ENCODE measurements around the gene MKLN1.
A peak's percentile ranks its signal among the peaks of the same experiment; 100 is the strongest.
"Not testable (repeated sequence)": the region's sequence is repeated elsewhere in the genome, so short reads cannot be mapped to it uniquely, and the experiment has no call there.

MKLN1 gene

GRCh38 chr7:131502810-131503508 lies 175.3 kb downstream of the MKLN1 start:
- H3K4me1 ChIP-seq = peaks cover 37% of the 10 kb centered on the region
- peaks cover 16% of the 10 kb centered on the region; the same call in 1 of the 2 replicates for H4K20me1 ChIP-seq
- H3K27ac ChIP-seq = peak overlapping the region; percentile 54
- H3K4me3 ChIP-seq = no peak overlapping the region
- H3K9me3 ChIP-seq = no peaks in the 10 kb centered on the region
- peak overlapping the region; percentile 62 for H3K4me2 ChIP-seq
- no peak for TF ChIP-seq Cebpa-rat (IDR thresholded peaks at IDR 0.05)
- H3K27me3 ChIP-seq = no peaks in the 10 kb centered on the region
- H3K9ac ChIP-seq = 0 out of 2 replicates have a peak overlapping the region, but pooled peaks have one; percentile 19
- peaks cover 64% of the 10 kb centered on the region for H3K36me3 ChIP-seq

- Histone ChIP-seq H3K9me3 (no peaks in the 10 kb centered on the region), H3K27ac (no peak overlapping the region), H3K9ac (no peak overlapping the region)
Measured at GRCh38 chr7:131503639-131504038, 176.0 kb downstream of the MKLN1 start.

GRCh38 chr7:131504157-131504899 lies 176.7 kb downstream of the MKLN1 start:
- Histone ChIP-seq H3K4me1 (peaks cover 48% of the 10 kb centered on the region), H3K4me2 (no peak overlapping the region)

More at GRCh38 chr7:131503639-131504038, 176.0 kb downstream of the MKLN1 start:
- TF ChIP-seq Cebpa-rat (IDR thresholded peaks at IDR 0.05) = no peak
- peaks cover 42% of the 10 kb centered on the region for H3K4me1 ChIP-seq
- peaks cover 58% of the 10 kb centered on the region for H3K36me3 ChIP-seq
- H3K4me3 ChIP-seq = no peak overlapping the region
- no peaks in the 10 kb centered on the region for H3K27me3 ChIP-seq
- H3K4me2 ChIP-seq = no peak overlapping the region
- H4K20me1 ChIP-seq = peaks cover 16% of the 10 kb centered on the region; the same call in 1 of the 2 replicates

GRCh38 chr7:131505037-131505620 lies 177.5 kb downstream of the MKLN1 start:
- Histone ChIP-seq H4K20me1 (peaks cover 16% of the 10 kb centered on the region; the same call in 1 of the 2 replicates), H3K36me3 (peaks cover 62% of the 10 kb centered on the region), H3K4me1 (peaks cover 52% of the 10 kb centered on the region)
- not testable (repeated sequence) for H3K4me3 ChIP-seq, H3K4me2 ChIP-seq, H3K27me3 ChIP-seq, H3K9me3 ChIP-seq, H3K27ac ChIP-seq, H3K9ac ChIP-seq

More at GRCh38 chr7:131504157-131504899, 176.7 kb downstream of the MKLN1 start:
- Histone ChIP-seq H3K9ac (no peak overlapping the region), H3K9me3 (no peaks in the 10 kb centered on the region), H3K27ac (no peak overlapping the region), H3K27me3 (no peaks in the 10 kb centered on the region), H4K20me1 (peaks cover 16% of the 10 kb centered on the region; the same call in 1 of the 2 replicates), H3K4me3 (no peak overlapping the region), H3K36me3 (peaks cover 58% of the 10 kb centered on the region)
- no peak for TF ChIP-seq Cebpa-rat (IDR thresholded peaks at IDR 0.05)

GRCh38 chr7:131505636-131506557 lies 178.2 kb downstream of the MKLN1 start:
- Histone ChIP-seq H3K36me3 (peaks cover 62% of the 10 kb centered on the region), H3K27me3 (no peaks in the 10 kb centered on the region), H3K4me1 (peaks cover 44% of the 10 kb centered on the region), H3K9me3 (no peaks in the 10 kb centered on the region), H3K4me3 (no peak overlapping the region), H3K9ac (no peak overlapping the region), H4K20me1 (peaks cover 14% of the 10 kb centered on the region; the same call in 1 of the 2 replicates), H3K27ac (no peak overlapping the region), H3K4me2 (no peak overlapping the region)
- TF ChIP-seq Cebpa-rat (IDR thresholded peaks at IDR 0.05) = no peak

GRCh38 chr7:131506597-131506996 lies 178.9 kb downstream of the MKLN1 start:
- Histone ChIP-seq H3K4me2 (no peak overlapping the region), H4K20me1 (0 out of 2 replicates have a peak, but pooled peaks cover 9% of the 10 kb centered on the region), H3K4me1 (peaks cover 37% of the 10 kb centered on the region), H3K36me3 (peaks cover 67% of the 10 kb centered on the region), H3K4me3 (no peak overlapping the region), H3K9me3 (no peaks in the 10 kb centered on the region), H3K27ac (no peak overlapping the region), H3K9ac (no peak overlapping the region), H3K27me3 (no peaks in the 10 kb centered on the region)
- TF ChIP-seq Cebpa-rat (IDR thresholded peaks at IDR 0.05) = no peak

- H3K4me3 ChIP-seq = no peak overlapping the region
- no peaks in the 10 kb centered on the region for H3K27me3 ChIP-seq
- H3K4me1 ChIP-seq = peaks cover 37% of the 10 kb centered on the region
- peaks cover 67% of the 10 kb centered on the region for H3K36me3 ChIP-seq
- H4K20me1 ChIP-seq = peaks cover 8% of the 10 kb centered on the region; the same call in 1 of the 2 replicates
- H3K9ac ChIP-seq = no peak overlapping the region
- H3K9me3 ChIP-seq = no peaks in the 10 kb centered on the region
- peak overlapping the region; percentile 20; the same call in 1 of the 2 replicates for H3K4me2 ChIP-seq
- TF ChIP-seq Cebpa-rat (IDR thresholded peaks at IDR 0.05) = no peak
- H3K27ac ChIP-seq = no peak overlapping the region
Measured at GRCh38 chr7:131507592-131508331, 180.1 kb downstream of the MKLN1 start.

GRCh38 chr7:131508754-131509486 lies 181.2 kb downstream of the MKLN1 start:
- peaks cover 39% of the 10 kb centered on the region for H3K4me1 ChIP-seq
- no peak overlapping the region for H3K4me2 ChIP-seq
- H3K27ac ChIP-seq = no peak overlapping the region
- H4K20me1 ChIP-seq = peaks cover 15% of the 10 kb centered on the region; the same call in 1 of the 2 replicates
- H3K36me3 ChIP-seq = peaks cover 59% of the 10 kb centered on the region
- TF ChIP-seq Cebpa-rat (IDR thresholded peaks at IDR 0.05) = no peak
- H3K4me3 ChIP-seq = no peak overlapping the region
- H3K27me3 ChIP-seq = no peaks in the 10 kb centered on the region
- H3K9ac ChIP-seq = no peak overlapping the region
- H3K9me3 ChIP-seq = no peaks in the 10 kb centered on the region

Measured in BLaER1 (cell line).